KMS-11 (cell line): Measurements from ENCODE around the gene NKD1.

ENCODE experiments used
- H2AFZ ChIP-seq: fragments of 200-600 bp; sonication (generic); 2 replicates; pipeline ENCODE4 v1.6.1; 2016; ENCODE audit warnings: antibody characterized with exemption, mixed run types, low read depth
- H3K27ac ChIP-seq: fragments of 200-600 bp; sonication (generic); 2 replicates; pipeline ENCODE4 v1.6.1; 2016; ENCODE audit warnings: mild to moderate bottlenecking, mixed run types
- H3K27me3 ChIP-seq: fragments of 200-600 bp; sonication (generic); 2 replicates; pipeline ENCODE4 v1.6.1; 2017; ENCODE audit warnings: mild to moderate bottlenecking, low read depth, mixed run types, moderate library complexity; ENCODE audit not compliant: insufficient read depth
- H3K36me3 ChIP-seq: fragments of 200-600 bp; sonication (generic); 2 replicates; pipeline ENCODE4 v1.6.1; 2017; ENCODE audit warnings: mild to moderate bottlenecking, mixed run types; ENCODE audit not compliant: insufficient read depth
- H3K4me1 ChIP-seq: fragments of 200-600 bp; sonication (generic); 2 replicates; pipeline ENCODE4 v1.6.1; 2016; ENCODE audit warnings: mild to moderate bottlenecking, low read depth, mixed run types; ENCODE audit not compliant: poor library complexity, severe bottlenecking
- H3K4me2 ChIP-seq: fragments of 200-600 bp; sonication (generic); 2 replicates; pipeline ENCODE4 v1.7.0; 2016; ENCODE audit warnings: mild to moderate bottlenecking, mixed run types
- H3K4me3 ChIP-seq: fragments of 200-600 bp; sonication (generic); IDR thresholded peaks from 2 replicates; pipeline ENCODE4 v1.6.1; 2017; ENCODE audit warnings: low read depth, low read length, mixed read lengths; ENCODE audit not compliant: insufficient read depth
- H3K79me2 ChIP-seq: fragments of 200-600 bp; sonication (generic); 2 replicates; pipeline ENCODE4 v1.6.1; 2016; ENCODE audit warnings: low read depth, mixed run types; ENCODE audit not compliant: insufficient read depth
- H3K9ac ChIP-seq: fragments of 200-600 bp; sonication (generic); 2 replicates; pipeline ENCODE4 v1.6.1; 2016; ENCODE audit warnings: mild to moderate bottlenecking, mixed run types
- H4K20me1 ChIP-seq: fragments of 200-600 bp; sonication (generic); 2 replicates; pipeline ENCODE4 v1.6.1; 2016; ENCODE audit warnings: mild to moderate bottlenecking, mixed run types; ENCODE audit not compliant: insufficient read depth
- TF ChIP-seq, protein P1 (sequence below): fragments of 200-600 bp; sonication (generic); conservative IDR thresholded peaks from 2 replicates; pipeline ENCODE4 v1.6.1; 2017; ENCODE audit warnings: low read depth, mild to moderate bottlenecking, antibody characterized with exemption, low read length, moderate library complexity, mixed read lengths

Gene NKD1

DNA sequence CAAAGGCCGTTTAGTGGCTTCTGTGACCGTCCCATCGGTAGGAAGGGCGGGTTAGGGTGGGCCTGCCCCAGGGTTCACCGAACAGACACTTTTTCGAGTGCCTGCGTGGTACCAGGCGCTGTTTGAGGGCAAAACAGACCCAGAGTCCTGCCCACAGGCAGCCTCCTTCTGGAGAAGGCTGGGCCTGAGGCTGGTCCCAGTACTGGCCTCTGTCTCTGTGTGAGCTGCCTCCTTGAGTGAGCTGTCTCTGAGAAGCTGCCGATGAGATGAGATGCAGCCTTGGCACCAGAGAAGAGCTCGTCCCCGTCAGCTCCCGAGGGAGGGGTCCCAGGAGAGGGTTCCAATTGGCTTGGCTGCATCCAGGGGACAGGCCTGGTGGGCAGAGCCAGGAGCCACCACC, 53.1 kb downstream of the NKD1 start:
- Histone ChIP-seq H3K4me2 (no peak overlapping the region), H3K4me3 (no peak overlapping the region), H3K36me3 (no peaks in the 10 kb centered on the region), H3K27ac (no peak overlapping the region), H3K9ac (no peak overlapping the region), H2AFZ (no peak overlapping the region), H3K27me3 (no peaks in the 10 kb centered on the region), H4K20me1 (no peaks in the 10 kb centered on the region), H3K79me2 (no peaks in the 10 kb centered on the region), H3K4me1 (no peaks in the 10 kb centered on the region)
- TF ChIP-seq, protein P1, sequence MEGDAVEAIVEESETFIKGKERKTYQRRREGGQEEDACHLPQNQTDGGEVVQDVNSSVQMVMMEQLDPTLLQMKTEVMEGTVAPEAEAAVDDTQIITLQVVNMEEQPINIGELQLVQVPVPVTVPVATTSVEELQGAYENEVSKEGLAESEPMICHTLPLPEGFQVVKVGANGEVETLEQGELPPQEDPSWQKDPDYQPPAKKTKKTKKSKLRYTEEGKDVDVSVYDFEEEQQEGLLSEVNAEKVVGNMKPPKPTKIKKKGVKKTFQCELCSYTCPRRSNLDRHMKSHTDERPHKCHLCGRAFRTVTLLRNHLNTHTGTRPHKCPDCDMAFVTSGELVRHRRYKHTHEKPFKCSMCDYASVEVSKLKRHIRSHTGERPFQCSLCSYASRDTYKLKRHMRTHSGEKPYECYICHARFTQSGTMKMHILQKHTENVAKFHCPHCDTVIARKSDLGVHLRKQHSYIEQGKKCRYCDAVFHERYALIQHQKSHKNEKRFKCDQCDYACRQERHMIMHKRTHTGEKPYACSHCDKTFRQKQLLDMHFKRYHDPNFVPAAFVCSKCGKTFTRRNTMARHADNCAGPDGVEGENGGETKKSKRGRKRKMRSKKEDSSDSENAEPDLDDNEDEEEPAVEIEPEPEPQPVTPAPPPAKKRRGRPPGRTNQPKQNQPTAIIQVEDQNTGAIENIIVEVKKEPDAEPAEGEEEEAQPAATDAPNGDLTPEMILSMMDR = no peak

DNA sequence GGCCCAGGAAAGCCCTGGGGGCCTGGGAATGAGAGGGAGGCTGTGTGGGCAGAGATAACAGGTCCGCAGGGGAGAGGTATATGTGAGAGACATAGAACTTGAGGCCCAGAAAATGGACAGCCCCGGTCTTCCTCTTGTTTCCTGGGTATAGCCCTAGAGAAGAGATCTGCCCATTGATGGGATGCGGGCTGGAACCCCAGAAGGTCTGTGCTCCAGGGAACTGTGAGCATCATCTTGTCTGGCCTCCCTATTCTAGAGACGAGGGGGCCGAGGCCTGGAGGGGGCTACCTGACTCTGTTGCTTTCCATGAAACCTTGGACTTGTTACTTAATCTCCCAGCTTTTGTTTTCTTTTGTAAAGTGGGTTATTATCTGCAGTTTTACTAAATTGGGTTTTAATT, 53.9 kb downstream of the NKD1 start:
- no peaks in the 10 kb centered on the region for H3K79me2 ChIP-seq
- no peaks in the 10 kb centered on the region for H3K27me3 ChIP-seq
- no peak overlapping the region for H3K4me3 ChIP-seq
- no peaks in the 10 kb centered on the region for H3K4me1 ChIP-seq
- no peaks in the 10 kb centered on the region for H3K36me3 ChIP-seq
- H4K20me1 ChIP-seq = no peaks in the 10 kb centered on the region
- TF ChIP-seq, protein P1 = no peak
- H2AFZ ChIP-seq = no peak overlapping the region
- no peak overlapping the region for H3K27ac ChIP-seq
- H3K9ac ChIP-seq = no peak overlapping the region
- H3K4me2 ChIP-seq = no peak overlapping the region

DNA sequence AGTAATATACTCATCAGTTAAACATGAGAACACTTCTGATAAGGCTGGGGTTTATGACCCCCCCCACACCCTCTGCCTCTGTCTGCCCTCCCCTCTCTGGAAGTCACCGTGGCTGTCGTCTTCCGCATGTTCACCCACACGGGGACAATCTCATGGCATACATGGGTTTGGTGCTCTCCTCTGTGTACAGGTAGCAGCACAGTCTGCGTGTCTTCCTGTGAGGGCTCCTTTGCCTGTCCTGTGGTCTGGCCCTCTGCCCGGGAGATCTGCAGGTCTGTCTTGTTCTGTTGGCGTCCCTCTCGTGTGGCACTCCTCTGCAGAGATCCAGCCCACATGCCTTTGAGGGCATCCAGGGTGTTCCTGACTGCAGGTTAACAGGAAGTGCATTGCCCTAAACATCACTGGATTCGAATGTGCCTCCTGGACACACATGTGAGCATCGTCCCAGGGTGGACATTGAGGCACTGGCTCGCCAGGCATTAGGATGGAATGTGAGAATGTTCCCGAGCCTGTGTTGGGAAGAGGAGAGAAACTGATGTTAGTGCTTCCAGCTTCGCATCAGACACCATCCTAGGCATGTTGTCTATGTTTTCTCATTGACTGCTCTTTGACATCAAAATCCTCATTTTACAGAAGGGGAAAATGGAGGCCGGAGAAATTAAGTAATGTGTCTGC, 54.5 kb downstream of the NKD1 start:
- Histone ChIP-seq H3K79me2 (no peaks in the 10 kb centered on the region), H3K4me3 (no peak overlapping the region), H3K4me1 (no peaks in the 10 kb centered on the region)

DNA sequence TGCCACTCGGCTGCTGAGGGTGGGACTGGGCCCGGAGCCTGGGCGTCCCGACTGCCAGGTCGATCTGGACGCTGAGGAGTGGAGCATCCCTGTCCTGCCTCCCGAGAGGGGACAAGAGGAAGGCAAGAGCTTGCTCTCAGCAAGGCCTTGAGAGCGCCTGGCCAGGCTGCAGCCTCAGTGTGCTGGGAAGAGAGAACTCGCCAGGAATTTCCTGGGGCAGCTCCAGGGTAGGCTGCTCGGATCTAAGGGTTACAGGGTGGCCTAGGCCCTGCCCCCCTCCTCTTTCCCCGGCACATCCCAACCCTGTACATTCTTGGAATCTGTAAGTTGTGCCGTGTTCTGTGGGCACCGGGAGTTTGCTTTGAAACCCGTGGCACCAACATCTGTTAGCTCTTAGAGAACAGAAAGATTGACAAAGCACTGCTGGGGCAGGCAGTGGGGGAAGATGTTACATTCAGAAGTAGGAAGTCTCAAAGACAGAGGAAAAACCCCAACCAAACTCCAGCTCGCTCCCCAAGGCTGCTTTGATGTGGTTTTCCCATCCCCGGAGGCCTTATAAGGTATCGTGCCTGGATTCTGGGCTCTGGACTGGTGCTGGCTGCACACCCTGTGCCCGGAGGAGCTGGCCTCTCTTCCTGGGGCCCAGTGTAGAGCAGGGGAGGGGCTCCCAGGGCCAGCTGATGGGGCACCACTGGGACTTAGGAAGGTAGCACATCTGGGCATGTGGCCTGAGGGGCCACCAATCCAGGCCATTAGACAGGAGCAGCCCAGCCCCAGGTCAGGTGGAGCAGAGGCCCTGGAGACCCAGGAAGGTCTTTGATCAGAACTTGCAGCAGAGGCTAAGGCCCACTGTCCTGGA, 55.2 kb downstream of the NKD1 start:
- Histone ChIP-seq H4K20me1 (no peaks in the 10 kb centered on the region), H3K4me2 (no peak overlapping the region), H3K27me3 (no peaks in the 10 kb centered on the region), H3K4me1 (no peaks in the 10 kb centered on the region), H3K4me3 (no peak overlapping the region), H3K27ac (no peak overlapping the region), H3K79me2 (no peaks in the 10 kb centered on the region), H3K9ac (no peak overlapping the region), H3K36me3 (no peaks in the 10 kb centered on the region), H2AFZ (no peak overlapping the region)
- TF ChIP-seq, protein P1 = no peak

More for the DNA sequence above, 54.5 kb downstream of the NKD1 start:
- TF ChIP-seq, protein P1 = no peak
- Histone ChIP-seq H3K27ac (no peak overlapping the region), H3K36me3 (no peaks in the 10 kb centered on the region), H3K27me3 (no peaks in the 10 kb centered on the region), H4K20me1 (no peaks in the 10 kb centered on the region), H3K9ac (no peak overlapping the region), H3K4me2 (no peak overlapping the region), H2AFZ (no peak overlapping the region)
